T-helper 1 cell treated with Interleukin-12 subunit alpha and Interleukin-12 subunit beta and Interleukin-4 antibody, amounts not matched to agents 30 μg/mL and 1 μg/mL, for 36 hours (primary cell): ENCODE measurements around the gene CDH20.

ENCODE experiments used
- H3K27ac Mint-ChIP-seq: one replicate; pipeline ENCODE4 v1.8.0; 2021; ENCODE audit warnings: mild to moderate bottlenecking, mixed read lengths
- H3K27me3 Mint-ChIP-seq: one replicate; pipeline ENCODE4 v1.8.0; 2021; ENCODE audit warnings: low read depth, mixed read lengths
- H3K36me3 Mint-ChIP-seq: one replicate; pipeline ENCODE4 v1.8.0; 2021; ENCODE audit warnings: low read depth, mixed read lengths
- H3K4me1 Mint-ChIP-seq: one replicate; pipeline ENCODE4 v1.8.0; 2021; ENCODE audit warnings: low read depth, mixed read lengths
- H3K4me3 Mint-ChIP-seq: one replicate; pipeline ENCODE4 v1.8.0; 2021; ENCODE audit warnings: mild to moderate bottlenecking, moderate library complexity, mixed read lengths
- H3K9me3 Mint-ChIP-seq: one replicate; pipeline ENCODE4 v1.8.0; 2021; ENCODE audit warnings: mixed read lengths

The CDH20 gene

GRCh38 chr18:61426492-61427053 lies 93.3 kb downstream of the CDH20 start:
- Mint-ChIP-seq H3K27ac (no peak overlapping the region), H3K27me3 (no peaks in the 10 kb centered on the region), H3K9me3 (no peaks in the 10 kb centered on the region), H3K36me3 (no peaks in the 10 kb centered on the region), H3K4me3 (no peak overlapping the region), H3K4me1 (no peaks in the 10 kb centered on the region)

DNA sequence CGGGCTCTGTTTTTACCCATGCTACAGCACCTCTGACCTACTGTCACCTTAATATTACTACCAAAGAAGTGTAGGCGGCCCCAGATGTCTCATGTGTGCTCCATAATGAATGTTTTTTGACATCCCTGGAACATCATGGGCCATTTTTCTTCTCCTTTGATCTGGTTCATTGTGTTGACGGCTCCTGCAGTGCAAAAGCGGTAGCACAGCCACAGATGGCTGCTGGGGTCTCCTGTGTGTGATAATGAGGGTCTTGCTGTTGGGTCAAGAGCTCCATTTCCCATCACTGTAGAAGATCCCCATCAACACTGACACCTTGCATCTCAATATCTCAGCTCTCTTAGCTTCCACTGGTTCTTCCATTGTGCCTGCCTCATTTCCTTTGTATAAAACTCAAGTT lies 95.0 kb downstream of the CDH20 start:
- H3K36me3 Mint-ChIP-seq, result no peaks in the 10 kb centered on the region
- H3K9me3 Mint-ChIP-seq, result no peaks in the 10 kb centered on the region
- no peak overlapping the region for H3K4me3 Mint-ChIP-seq
- H3K27ac Mint-ChIP-seq, result no peak overlapping the region
- no peaks in the 10 kb centered on the region for H3K4me1 Mint-ChIP-seq
- no peaks in the 10 kb centered on the region for H3K27me3 Mint-ChIP-seq

- Mint-ChIP-seq H3K4me3 (no peak overlapping the region), H3K27me3 (no peaks in the 10 kb centered on the region), H3K9me3 (no peaks in the 10 kb centered on the region), H3K36me3 (no peaks in the 10 kb centered on the region), H3K27ac (no peak overlapping the region), H3K4me1 (no peaks in the 10 kb centered on the region)
These were observed 99.4 kb downstream of the CDH20 start for GRCh38 chr18:61432590-61432989.

GRCh38 chr18:61435064-61435652 lies 101.9 kb downstream of the CDH20 start:
- H3K9me3 Mint-ChIP-seq, result no peaks in the 10 kb centered on the region
- no peaks in the 10 kb centered on the region for H3K27me3 Mint-ChIP-seq

DNA sequence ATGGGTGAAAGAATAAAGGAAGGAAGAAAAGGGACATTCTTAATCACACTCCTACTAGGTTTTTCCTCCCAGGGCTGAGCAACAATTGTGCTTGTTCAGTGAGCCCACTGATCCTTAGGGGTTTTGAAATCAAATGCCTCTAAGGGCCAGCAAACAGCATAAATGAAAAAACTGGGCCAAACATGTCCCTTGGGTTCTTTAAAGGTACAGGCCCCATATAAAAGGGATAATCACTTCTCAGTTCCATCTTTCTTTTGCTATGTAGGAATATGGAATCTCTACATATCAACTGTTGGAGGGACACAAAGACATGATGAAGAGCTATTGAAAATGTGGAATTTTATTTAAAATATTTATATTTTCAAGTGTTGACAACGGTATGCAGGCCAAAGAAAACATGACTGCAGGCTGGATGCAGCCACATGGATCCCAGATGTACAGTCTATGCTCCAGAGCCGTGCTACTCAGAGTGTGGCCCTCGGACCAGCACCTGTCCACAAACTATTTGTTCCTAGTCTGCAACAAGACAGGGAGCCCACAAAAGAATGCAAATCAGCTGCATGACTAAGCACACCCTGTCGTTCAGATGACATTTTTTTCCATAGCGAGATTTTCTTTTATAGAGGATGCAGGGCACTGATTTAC lies 110.0 kb downstream of the CDH20 start:
- H3K36me3 Mint-ChIP-seq, result no peaks in the 10 kb centered on the region
- no peaks in the 10 kb centered on the region for H3K4me1 Mint-ChIP-seq
- no peak overlapping the region for H3K27ac Mint-ChIP-seq
- no peak overlapping the region for H3K4me3 Mint-ChIP-seq
- H3K9me3 Mint-ChIP-seq, result no peaks in the 10 kb centered on the region
- no peaks in the 10 kb centered on the region for H3K27me3 Mint-ChIP-seq

More at GRCh38 chr18:61435064-61435652, 101.9 kb downstream of the CDH20 start:
- Mint-ChIP-seq H3K27ac (no peak overlapping the region), H3K36me3 (no peaks in the 10 kb centered on the region), H3K4me3 (no peak overlapping the region), H3K4me1 (no peaks in the 10 kb centered on the region)

DNA sequence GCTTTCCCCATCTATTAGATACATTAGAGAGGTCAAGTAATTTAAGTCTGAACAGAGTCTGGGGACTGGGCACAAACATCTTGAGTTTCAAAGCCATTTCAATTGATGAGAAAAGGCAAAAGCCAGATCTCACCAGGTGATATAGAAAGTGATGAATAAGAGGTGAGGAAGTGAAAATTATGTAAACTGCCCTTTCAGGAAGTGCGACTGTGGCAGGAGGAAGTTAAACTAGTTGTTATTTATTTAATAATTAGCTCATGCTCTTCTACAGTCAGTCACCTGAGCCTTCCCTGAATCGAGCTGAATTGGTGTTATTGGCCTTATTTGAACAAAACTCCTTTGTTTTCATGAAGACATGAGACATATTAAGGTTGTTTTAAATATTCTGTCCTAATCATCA lies 115.1 kb downstream of the CDH20 start:
- no peaks in the 10 kb centered on the region for H3K36me3 Mint-ChIP-seq
- H3K4me1 Mint-ChIP-seq, result no peaks in the 10 kb centered on the region
- H3K27ac Mint-ChIP-seq, result no peak overlapping the region
- H3K9me3 Mint-ChIP-seq, result no peaks in the 10 kb centered on the region
- no peaks in the 10 kb centered on the region for H3K27me3 Mint-ChIP-seq
- H3K4me3 Mint-ChIP-seq, result no peak overlapping the region

DNA sequence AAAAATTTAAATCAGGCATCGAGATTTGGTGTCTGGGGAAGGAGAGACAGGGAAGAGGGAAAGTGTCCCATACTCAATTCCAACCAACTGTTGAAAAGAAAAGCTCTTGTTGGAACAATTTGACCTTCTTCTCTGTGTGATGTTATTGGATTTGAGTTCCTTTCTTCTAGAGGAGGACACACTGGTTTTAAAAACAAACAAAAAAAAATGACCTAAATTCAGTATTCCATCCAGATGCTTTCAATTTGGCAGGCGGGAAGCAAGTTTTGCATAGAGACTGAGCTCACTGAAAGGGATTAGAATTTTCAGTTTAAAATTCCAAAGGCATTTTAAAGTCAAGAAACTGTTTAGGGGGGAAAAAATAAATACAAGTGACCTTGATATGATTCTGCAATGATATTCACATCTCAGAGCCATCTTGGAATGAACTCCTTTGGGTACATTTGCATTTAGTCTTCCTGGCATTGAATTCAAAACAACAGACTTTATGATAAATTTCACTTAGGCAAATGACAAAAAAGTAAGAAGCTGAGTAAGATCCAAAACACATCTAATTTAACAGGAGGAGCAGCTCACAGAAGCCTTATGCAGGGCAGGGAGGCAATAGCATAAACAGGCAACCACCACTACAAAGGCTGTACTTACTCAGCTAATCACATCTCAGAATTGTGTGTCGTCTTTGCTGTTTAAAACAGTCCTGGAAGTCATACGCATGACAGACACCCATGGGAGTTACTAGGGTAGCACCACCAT lies 126.8 kb downstream of the CDH20 start:
- Mint-ChIP-seq H3K4me3 (no peak overlapping the region), H3K4me1 (no peaks in the 10 kb centered on the region), H3K36me3 (no peaks in the 10 kb centered on the region), H3K27ac (no peak overlapping the region), H3K27me3 (no peaks in the 10 kb centered on the region), H3K9me3 (no peaks in the 10 kb centered on the region)

GRCh38 chr18:61464551-61465142 lies 131.4 kb downstream of the CDH20 start:
- Mint-ChIP-seq H3K9me3 (no peaks in the 10 kb centered on the region), H3K27ac (no peak overlapping the region), H3K36me3 (no peaks in the 10 kb centered on the region), H3K27me3 (no peaks in the 10 kb centered on the region), H3K4me3 (no peak overlapping the region), H3K4me1 (no peaks in the 10 kb centered on the region)

DNA sequence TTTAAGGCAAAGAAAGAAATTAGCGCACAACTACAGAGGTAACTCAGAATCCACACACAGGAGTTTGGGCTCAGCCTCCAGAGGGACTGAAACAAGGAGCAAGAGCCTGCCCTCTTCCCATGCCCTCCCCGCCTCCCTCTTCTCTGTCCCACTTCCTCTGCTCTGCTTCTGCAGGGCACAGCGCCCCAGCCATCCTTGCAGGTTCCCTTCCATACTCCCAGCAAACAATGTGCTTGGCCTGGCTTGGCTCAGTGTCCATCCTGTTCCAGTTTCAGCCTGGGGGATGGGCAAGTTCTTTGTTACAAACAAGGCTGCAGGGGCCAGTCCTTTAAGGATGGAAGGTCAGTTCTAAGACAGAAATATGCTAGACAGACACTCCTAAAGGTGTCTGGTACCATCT lies 133.5 kb downstream of the CDH20 start:
- H3K4me1 Mint-ChIP-seq, result no peaks in the 10 kb centered on the region
- H3K27ac Mint-ChIP-seq, result no peak overlapping the region
- H3K27me3 Mint-ChIP-seq, result no peaks in the 10 kb centered on the region
- no peak overlapping the region for H3K4me3 Mint-ChIP-seq
- no peaks in the 10 kb centered on the region for H3K36me3 Mint-ChIP-seq
- no peaks in the 10 kb centered on the region for H3K9me3 Mint-ChIP-seq

DNA sequence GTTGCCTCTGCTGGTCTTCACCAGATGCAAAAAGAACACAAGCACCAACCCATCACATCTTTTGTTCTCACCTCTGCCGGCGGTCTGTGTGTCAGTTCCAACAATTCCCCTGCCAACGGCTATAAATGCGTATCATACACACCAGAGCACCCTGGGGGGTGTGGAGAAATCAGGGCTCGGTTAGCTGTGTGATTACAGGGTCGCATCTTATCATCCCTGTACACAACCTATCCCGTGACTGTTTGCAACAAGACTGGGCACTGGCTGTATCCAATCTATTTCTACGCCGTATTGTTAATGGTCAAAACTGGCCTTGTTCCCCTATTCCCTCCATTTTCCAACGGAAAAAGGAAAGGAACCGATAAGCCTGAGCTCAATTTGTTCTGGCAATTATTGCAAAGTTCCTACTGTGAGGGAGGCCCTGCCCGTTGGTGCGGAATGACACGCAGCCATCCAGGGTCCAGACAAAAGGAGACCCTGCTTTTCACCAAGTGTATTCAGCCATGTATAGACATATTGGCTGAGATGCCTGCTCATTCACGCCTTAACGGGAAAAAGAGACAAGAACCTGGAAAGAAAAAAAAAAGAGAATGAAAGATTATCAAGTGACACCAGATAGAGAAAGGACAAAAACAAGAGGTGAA lies 136.9 kb downstream of the CDH20 start:
- no peaks in the 10 kb centered on the region for H3K27me3 Mint-ChIP-seq
- H3K4me1 Mint-ChIP-seq, result no peaks in the 10 kb centered on the region
- H3K9me3 Mint-ChIP-seq, result no peaks in the 10 kb centered on the region
- H3K27ac Mint-ChIP-seq, result no peak overlapping the region
- no peaks in the 10 kb centered on the region for H3K36me3 Mint-ChIP-seq
- H3K4me3 Mint-ChIP-seq, result no peak overlapping the region

- no peaks in the 10 kb centered on the region for H3K4me1 Mint-ChIP-seq
- H3K4me3 Mint-ChIP-seq, result no peak overlapping the region
- H3K36me3 Mint-ChIP-seq, result no peaks in the 10 kb centered on the region
- no peak overlapping the region for H3K27ac Mint-ChIP-seq
- no peaks in the 10 kb centered on the region for H3K9me3 Mint-ChIP-seq
- no peaks in the 10 kb centered on the region for H3K27me3 Mint-ChIP-seq
These were observed 138.3 kb downstream of the CDH20 start for GRCh38 chr18:61471541-61471940.

- Mint-ChIP-seq H3K27me3 (no peaks in the 10 kb centered on the region), H3K4me1 (no peaks in the 10 kb centered on the region), H3K36me3 (no peaks in the 10 kb centered on the region), H3K4me3 (no peak overlapping the region), H3K9me3 (no peaks in the 10 kb centered on the region), H3K27ac (no peak overlapping the region)
These were observed 138.7 kb downstream of the CDH20 start for GRCh38 chr18:61471942-61472341.

DNA sequence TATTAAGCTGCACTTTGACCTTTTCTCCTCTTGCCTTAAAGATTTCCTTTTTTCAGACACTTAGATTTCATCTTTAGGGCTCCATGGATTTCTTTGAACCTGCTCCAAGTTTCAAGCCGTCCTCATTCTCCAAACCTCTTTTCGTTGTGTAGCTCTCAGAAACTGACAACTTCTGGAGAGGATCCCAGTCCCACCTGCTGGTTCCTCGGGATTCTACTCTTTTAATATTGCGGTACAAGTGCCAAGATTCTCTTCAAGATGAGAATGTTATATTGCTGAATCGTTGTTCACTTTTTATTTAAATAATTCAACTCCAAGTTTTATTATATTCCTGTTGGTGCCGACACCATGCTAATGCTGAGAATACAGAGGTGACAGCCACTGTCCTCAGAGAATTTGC lies 141.1 kb downstream of the CDH20 start:
- H3K4me3 Mint-ChIP-seq, result no peak overlapping the region
- no peaks in the 10 kb centered on the region for H3K36me3 Mint-ChIP-seq
- no peak overlapping the region for H3K27ac Mint-ChIP-seq
- no peaks in the 10 kb centered on the region for H3K9me3 Mint-ChIP-seq
- H3K27me3 Mint-ChIP-seq, result no peaks in the 10 kb centered on the region
- H3K4me1 Mint-ChIP-seq, result no peaks in the 10 kb centered on the region

GRCh38 chr18:61474918-61475317 lies 141.7 kb downstream of the CDH20 start:
- Mint-ChIP-seq H3K27ac (no peak overlapping the region), H3K27me3 (no peaks in the 10 kb centered on the region), H3K4me3 (no peak overlapping the region), H3K36me3 (no peaks in the 10 kb centered on the region), H3K9me3 (no peaks in the 10 kb centered on the region), H3K4me1 (no peaks in the 10 kb centered on the region)
